ENCODE results near the gene GOLIM4. TPM values are rescaled to one million over a fixed set of nuclear protein-coding genes. Genes with fewer than 3 reads are reported as not detected.

Gene GOLIM4
- polyA plus RNA-seq, 1 of the 3 experiments (the other 2 are of a cell fraction) = 42.3 TPM

GRCh38 chr3:167991213-167991612 lies 104.5 kb downstream of the GOLIM4 start:
- H3K4me1 ChIP-seq (ENCODE audit: control insufficient read depth in 1 of 2, insufficient read depth in 2 of 2, low read depth in 1 of 2, low read length in 1 of 2) = no peaks in the 10 kb centered on the region
- H3K36me3 ChIP-seq (replicated peaks in 1 of 2; ENCODE audit: control insufficient read depth in 1 of 2, insufficient read depth in 2 of 2, low read length in 1 of 2) = no peaks in the 10 kb centered on the region
- DNase-seq = no peak
- H3K27me3 ChIP-seq (ENCODE audit: insufficient read depth) = no peaks in the 10 kb centered on the region
- H4K20me1 ChIP-seq (ENCODE audit: insufficient read depth) = no peaks in the 10 kb centered on the region
- H3K4me2 ChIP-seq = no peak overlapping the region
- no peak overlapping the region for H3K27ac ChIP-seq (ENCODE audit: low read depth in 2 of 2, low read length in 1 of 2)
- H3K9ac ChIP-seq = no peak overlapping the region
- H3K9me2 ChIP-seq = no peaks in the 10 kb centered on the region
- TF ChIP-seq RFX5 (IDR thresholded peaks at IDR 0.05; ENCODE audit: low read length) (no peak), TAF1 (IDR thresholded peaks at IDR 0.05; ENCODE audit: borderline replicate concordance, low read depth, low read length) (no peak), EP300 (IDR thresholded peaks at IDR 0.05; ENCODE audit: borderline replicate concordance in 1 of 2, low read depth in 1 of 2, low read length in 1 of 2) (no peak), NFIC (IDR thresholded peaks at IDR 0.05; ENCODE audit: borderline replicate concordance) (no peak), NRF1 (IDR thresholded peaks at IDR 0.05; ENCODE audit: low read depth, low read length) (no peak), TCF12 (IDR thresholded peaks at IDR 0.05) (no peak), ELF1 (IDR thresholded peaks at IDR 0.05) (no peak), USF2 (IDR thresholded peaks at IDR 0.05; ENCODE audit: borderline replicate concordance, low read depth, low read length) (no peak), MAX (IDR thresholded peaks at IDR 0.05; ENCODE audit: low read depth) (no peak), MEF2A (IDR thresholded peaks at IDR 0.05; ENCODE audit: borderline replicate concordance, low read depth) (no peak), MXI1 (IDR thresholded peaks at IDR 0.05; ENCODE audit: low read depth, low read length) (no peak), TEAD4 (IDR thresholded peaks at IDR 0.05; ENCODE audit: borderline replicate concordance, insufficient read depth) (no peak), SIN3A (IDR thresholded peaks at IDR 0.05; ENCODE audit: borderline replicate concordance, low read depth, low read length) (no peak)
- 70% methylated on average over 6 of the region's 6 CpGs for WGBS (ENCODE audit: low lambda C conversion rate)
- no peak overlapping the region for H2AFZ ChIP-seq (ENCODE audit: low read depth)
- CTCF ChIA-PET = interaction anchor here (1.2 kb wide), 1 partner anchor 49 kb away, joined by 4 read pairs; no protein-coding TSS in a partner anchor
- POLR2A ChIA-PET = no interaction called here
- no peaks in the 10 kb centered on the region for H3F3A ChIP-seq (replicated peaks; ENCODE audit: insufficient read depth)
- H3K4me3 ChIP-seq (ENCODE audit: low read depth in 2 of 2, low read length in 1 of 2) = no peak overlapping the region
- no peaks in the 10 kb centered on the region for H3K9me3 ChIP-seq
- H3K79me2 ChIP-seq (ENCODE audit: insufficient read depth) = no peaks in the 10 kb centered on the region

GRCh38 chr3:167989999-167990398 lies 105.7 kb downstream of the GOLIM4 start:
- no peak overlapping the region for H3K9ac ChIP-seq
- no peak overlapping the region for H3K27ac ChIP-seq (ENCODE audit: low read depth in 2 of 2, low read length in 1 of 2)
- ChIA-PET CTCF (no interaction called here), POLR2A (no interaction called here)
- 87% methylated on average over 6 of the region's 6 CpGs for WGBS (ENCODE audit: low lambda C conversion rate)
- H3K36me3 ChIP-seq (replicated peaks in 1 of 2; ENCODE audit: control insufficient read depth in 1 of 2, insufficient read depth in 2 of 2, low read length in 1 of 2) = no peaks in the 10 kb centered on the region
- DNase-seq = no peak
- no peaks in the 10 kb centered on the region for H3K27me3 ChIP-seq (ENCODE audit: insufficient read depth)
- no peaks in the 10 kb centered on the region for H3K4me1 ChIP-seq (ENCODE audit: control insufficient read depth in 1 of 2, insufficient read depth in 2 of 2, low read depth in 1 of 2, low read length in 1 of 2)
- H4K20me1 ChIP-seq (ENCODE audit: insufficient read depth) = no peaks in the 10 kb centered on the region
- H3K79me2 ChIP-seq (ENCODE audit: insufficient read depth) = no peaks in the 10 kb centered on the region
- no peak overlapping the region for H2AFZ ChIP-seq (ENCODE audit: low read depth)
- no peak overlapping the region for H3K4me3 ChIP-seq (ENCODE audit: low read depth in 2 of 2, low read length in 1 of 2)
- TF ChIP-seq RFX5 (IDR thresholded peaks at IDR 0.05; ENCODE audit: low read length) (no peak), NRF1 (IDR thresholded peaks at IDR 0.05; ENCODE audit: low read depth, low read length) (no peak), TAF1 (IDR thresholded peaks at IDR 0.05; ENCODE audit: borderline replicate concordance, low read depth, low read length) (no peak), MAX (IDR thresholded peaks at IDR 0.05; ENCODE audit: low read depth) (no peak), ZBTB33 (IDR thresholded peaks at IDR 0.05; ENCODE audit: borderline replicate concordance, low read depth) (no peak), FOSL2 (IDR thresholded peaks at IDR 0.05; ENCODE audit: borderline replicate concordance, low read depth) (no peak)
- no peaks in the 10 kb centered on the region for H3K9me2 ChIP-seq
- no peaks in the 10 kb centered on the region for H3F3A ChIP-seq (replicated peaks; ENCODE audit: insufficient read depth)
- H3K4me2 ChIP-seq = no peak overlapping the region
- H3K9me3 ChIP-seq = no peaks in the 10 kb centered on the region
